Suprapubic skin (tissue), 4 donors: Measurements from ENCODE around the gene SLC9A6. TPM values are rescaled to one million over a fixed set of nuclear protein-coding genes. Genes with fewer than 3 reads are reported as not detected.

Source experiments
- DNase-seq, 2 donors: peaks; one replicate each; pipeline ENCODE4 v3.0.0-alpha.2; 2019; ENCODE audit warnings: low spot score in 2 of 2
- H3K27ac ChIP-seq: fragments of 200-600 bp; sonication (generic); one replicate; pipeline ENCODE4 v1.5.1; 2019
- H3K27me3 ChIP-seq: fragments of 200-600 bp; sonication (generic); one replicate; pipeline ENCODE4 v1.5.1; 2019
- H3K36me3 ChIP-seq: fragments of 200-600 bp; sonication (generic); one replicate; pipeline ENCODE4 v1.5.1; 2019
- H3K4me1 ChIP-seq: fragments of 200-600 bp; sonication (generic); one replicate; pipeline ENCODE4 v1.5.1; 2019
- H3K4me3 ChIP-seq: fragments of 200-600 bp; sonication (generic); one replicate; pipeline ENCODE4 v1.5.1; 2019; ENCODE audit warnings: mild to moderate bottlenecking
- H3K9me3 ChIP-seq: fragments of 200-600 bp; sonication (generic); one replicate; pipeline ENCODE4 v1.5.1; 2019
- CTCF ChIP-seq, 2 donors: fragments of 200-600 bp in 1 of 2; fragments of 450-650 bp in 1 of 2; sonication (generic) in 1 of 2; IDR thresholded peaks; one replicate each; pipeline ENCODE4 v1.5.1; 2016 to 2019; ENCODE audit warnings: antibody characterized with exemption in 2 of 2, mild to moderate bottlenecking in 1 of 2, moderate library complexity in 1 of 2
- EP300 ChIP-seq: sonication (generic); formaldehyde crosslinking; IDR thresholded peaks from one replicate; pipeline ENCODE4 v1.6.1; 2017; ENCODE audit warnings: antibody characterized with exemption
- POLR2A ChIP-seq, 2 donors: fragments of 450-650 bp; IDR thresholded peaks; one replicate each; pipeline ENCODE4 v1.6.1; 2017; ENCODE audit warnings: antibody characterized with exemption in 2 of 2, mild to moderate bottlenecking in 2 of 2, moderate library complexity in 2 of 2
- POLR2AphosphoS5 ChIP-seq, 3 donors: sonication (generic); formaldehyde crosslinking; IDR thresholded peaks; one replicate each; pipeline ENCODE4 v1.6.1; 2017; ENCODE audit warnings: antibody characterized with exemption in 3 of 3
- WGBS: methylation state at CpG from one replicate; pipeline ENCODE4 v1.1.5; 2018; 5-methylcytosine and 5-hydroxymethylcytosine counted together
- total RNA-seq, 4 donors: library from RNA; depleted of rRNA; stranded (reverse); fragments of >200 nt; gene quantifications; one replicate each; pipeline ENCODE4 v1.1.0, GENCODE V29; 2016

SLC9A6 gene
- total RNA-seq, 4 donors from 2014 or later, result 12.5 to 17.1 (median 15.3) TPM

- Histone ChIP-seq H3K4me1 (peaks cover 3% of the 10 kb centered on the region), H3K36me3 (no peaks in the 10 kb centered on the region), H3K4me3 (no peak overlapping the region), H3K27ac (no peak overlapping the region), H3K27me3 (no peaks in the 10 kb centered on the region), H3K9me3 (no peaks in the 10 kb centered on the region)
- DNase-seq, result no peak
- TF ChIP-seq CTCF (IDR thresholded peaks at IDR 0.05), result no peak
- no peak for TF ChIP-seq POLR2A (IDR thresholded peaks at IDR 0.05)
- no peak for TF ChIP-seq EP300
- no peak for TF ChIP-seq POLR2AphosphoS5 (IDR thresholded peaks at IDR 0.05)
- WGBS, result 81% methylated on average over 5 of the region's 5 CpGs
Measured at GRCh38 chrX:136061696-136062095, 76.5 kb downstream of the SLC9A6 start.

GRCh38 chrX:136063340-136064079, 78.3 kb downstream of the SLC9A6 start:
- no peak for DNase-seq
- WGBS, result 63% methylated on average over 7 of the region's 7 CpGs

GRCh38 chrX:136064661-136065043, 79.4 kb downstream of the SLC9A6 start:
- Histone ChIP-seq H3K27ac (no peak overlapping the region), H3K9me3 (no peaks in the 10 kb centered on the region), H3K4me1 (peaks cover 3% of the 10 kb centered on the region), H3K27me3 (no peaks in the 10 kb centered on the region), H3K4me3 (no peak overlapping the region), H3K36me3 (no peaks in the 10 kb centered on the region)
- TF ChIP-seq EP300 (no peak), POLR2A (IDR thresholded peaks at IDR 0.05) (no peak), CTCF (IDR thresholded peaks at IDR 0.05) (no peak), POLR2AphosphoS5 (IDR thresholded peaks at IDR 0.05) (no peak)
- WGBS, result 67% methylated on average over 3 of the region's 3 CpGs
- DNase-seq, result no peak

More at GRCh38 chrX:136063340-136064079, 78.3 kb downstream of the SLC9A6 start:
- Histone ChIP-seq H3K4me3 (no peak overlapping the region), H3K27me3 (no peaks in the 10 kb centered on the region), H3K9me3 (no peaks in the 10 kb centered on the region), H3K36me3 (no peaks in the 10 kb centered on the region), H3K27ac (no peak overlapping the region), H3K4me1 (peaks cover 3% of the 10 kb centered on the region)
- no peak for TF ChIP-seq POLR2A (IDR thresholded peaks at IDR 0.05)
- no peak for TF ChIP-seq CTCF (IDR thresholded peaks at IDR 0.05)
- no peak for TF ChIP-seq EP300
- TF ChIP-seq POLR2AphosphoS5 (IDR thresholded peaks at IDR 0.05), result no peak

GRCh38 chrX:136065044-136065671, 79.9 kb downstream of the SLC9A6 start:
- Histone ChIP-seq H3K27me3 (no peaks in the 10 kb centered on the region), H3K27ac (no peak overlapping the region), H3K4me1 (peaks cover 3% of the 10 kb centered on the region), H3K36me3 (no peaks in the 10 kb centered on the region), H3K4me3 (no peak overlapping the region), H3K9me3 (no peaks in the 10 kb centered on the region)
- TF ChIP-seq EP300, result no peak
- TF ChIP-seq POLR2A (IDR thresholded peaks at IDR 0.05), result no peak
- no peak for TF ChIP-seq POLR2AphosphoS5 (IDR thresholded peaks at IDR 0.05)
- TF ChIP-seq CTCF (IDR thresholded peaks at IDR 0.05), result no peak
- 47% methylated on average over 7 of the region's 7 CpGs for WGBS
- no peak for DNase-seq

GRCh38 chrX:136067097-136067496, 81.9 kb downstream of the SLC9A6 start:
- 68% methylated on average over 5 of the region's 5 CpGs for WGBS
- no peak for DNase-seq
- TF ChIP-seq POLR2AphosphoS5 (IDR thresholded peaks at IDR 0.05), result no peak
- no peak for TF ChIP-seq CTCF (IDR thresholded peaks at IDR 0.05)
- no peak for TF ChIP-seq EP300
- no peak for TF ChIP-seq POLR2A (IDR thresholded peaks at IDR 0.05)
- H3K9me3 ChIP-seq, result no peaks in the 10 kb centered on the region
- H3K4me3 ChIP-seq, result no peak overlapping the region
- H3K4me1 ChIP-seq, result peaks cover 3% of the 10 kb centered on the region
- H3K27me3 ChIP-seq, result no peaks in the 10 kb centered on the region
- H3K36me3 ChIP-seq, result no peaks in the 10 kb centered on the region
- H3K27ac ChIP-seq, result no peak overlapping the region
